GM06990 (cell line): ENCODE results near the gene COX7A2.

ENCODE experiments used
- DNase-seq: peaks from one replicate; pipeline ENCODE4 v3.0.0-alpha.2; 2011; ENCODE audit not compliant: insufficient read length; ENCODE audit errors: extremely low read depth
- H3K27me3 ChIP-seq: replicated peaks from 2 replicates; pipeline ENCODE4 v1.6.0; 2011; ENCODE audit warnings: low read length; ENCODE audit not compliant: control insufficient read depth, insufficient read depth
- H3K36me3 ChIP-seq: 2 replicates; pipeline ENCODE4 v1.5.1; 2011; ENCODE audit warnings: low read length; ENCODE audit not compliant: control insufficient read depth, insufficient read depth
- H3K4me3 ChIP-seq: replicated peaks from 2 replicates; pipeline ENCODE4 v1.5.1; 2011; ENCODE audit warnings: low read depth, mild to moderate bottlenecking, control low read depth, low read length
- TF ChIP-seq, protein P1 (sequence below): IDR thresholded peaks from 2 replicates; pipeline ENCODE4 v1.5.1; 2011; ENCODE audit warnings: low read length, control low read depth, mild to moderate bottlenecking, inconsistent platforms; ENCODE audit not compliant: insufficient read depth, poor library complexity, severe bottlenecking

COX7A2 gene

DNA sequence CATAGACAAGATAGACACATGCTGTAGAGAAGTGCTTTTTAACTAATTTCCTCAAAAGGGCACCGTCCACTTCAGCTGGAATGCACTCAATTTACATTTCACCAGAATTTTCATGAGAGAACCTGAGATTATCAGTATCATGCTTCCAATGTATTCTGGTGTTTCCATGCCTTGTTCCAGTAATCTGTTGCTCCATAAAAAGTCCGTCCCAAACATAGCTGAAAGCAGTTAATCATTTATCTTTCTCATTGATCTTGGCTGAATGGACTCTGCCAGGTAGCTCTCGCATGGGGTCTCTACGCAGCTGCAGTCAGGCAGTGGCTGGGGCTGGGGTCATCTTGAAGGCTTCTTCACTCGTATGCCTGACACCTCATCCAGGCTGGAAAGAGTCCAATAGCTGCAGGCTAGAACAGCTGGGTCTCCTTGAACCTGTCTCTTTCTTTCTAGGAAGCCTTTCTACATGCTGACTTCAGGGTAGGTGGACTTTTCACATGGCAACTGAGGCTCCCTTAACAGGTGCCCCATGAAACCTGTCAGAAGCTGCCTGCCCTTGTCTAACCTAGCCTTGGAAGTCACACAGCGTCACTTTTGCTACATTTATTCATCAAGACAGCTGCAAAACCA is 19.2 kb downstream of the COX7A2 start:
- no peaks in the 10 kb centered on the region for H3K36me3 ChIP-seq

DNA sequence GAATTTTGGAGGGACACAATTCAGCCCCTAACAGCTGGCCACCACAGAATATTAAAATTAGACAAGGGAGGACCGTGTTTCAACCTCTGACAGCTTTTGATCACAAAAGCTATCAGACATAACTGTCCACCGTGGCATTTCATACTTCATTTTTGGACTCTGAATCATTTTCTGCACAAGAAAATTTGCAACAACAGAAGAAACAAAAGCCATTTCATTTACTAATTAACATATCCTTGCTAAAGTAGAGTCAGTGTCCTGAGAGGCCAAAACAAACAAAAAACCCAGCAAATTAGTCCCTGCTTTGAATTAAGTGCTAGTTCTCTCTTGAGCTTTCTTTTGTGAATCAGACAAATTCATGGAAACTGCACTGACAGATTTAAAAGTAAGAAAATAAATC is 20.2 kb downstream of the COX7A2 start:
- Histone ChIP-seq H3K4me3 (no peak overlapping the region), H3K27me3 (no peaks in the 10 kb centered on the region), H3K36me3 (no peaks in the 10 kb centered on the region)
- no peak for DNase-seq
- TF ChIP-seq, protein P1, sequence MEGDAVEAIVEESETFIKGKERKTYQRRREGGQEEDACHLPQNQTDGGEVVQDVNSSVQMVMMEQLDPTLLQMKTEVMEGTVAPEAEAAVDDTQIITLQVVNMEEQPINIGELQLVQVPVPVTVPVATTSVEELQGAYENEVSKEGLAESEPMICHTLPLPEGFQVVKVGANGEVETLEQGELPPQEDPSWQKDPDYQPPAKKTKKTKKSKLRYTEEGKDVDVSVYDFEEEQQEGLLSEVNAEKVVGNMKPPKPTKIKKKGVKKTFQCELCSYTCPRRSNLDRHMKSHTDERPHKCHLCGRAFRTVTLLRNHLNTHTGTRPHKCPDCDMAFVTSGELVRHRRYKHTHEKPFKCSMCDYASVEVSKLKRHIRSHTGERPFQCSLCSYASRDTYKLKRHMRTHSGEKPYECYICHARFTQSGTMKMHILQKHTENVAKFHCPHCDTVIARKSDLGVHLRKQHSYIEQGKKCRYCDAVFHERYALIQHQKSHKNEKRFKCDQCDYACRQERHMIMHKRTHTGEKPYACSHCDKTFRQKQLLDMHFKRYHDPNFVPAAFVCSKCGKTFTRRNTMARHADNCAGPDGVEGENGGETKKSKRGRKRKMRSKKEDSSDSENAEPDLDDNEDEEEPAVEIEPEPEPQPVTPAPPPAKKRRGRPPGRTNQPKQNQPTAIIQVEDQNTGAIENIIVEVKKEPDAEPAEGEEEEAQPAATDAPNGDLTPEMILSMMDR = no peak

More for the DNA sequence above, 19.2 kb downstream of the COX7A2 start:
- no peak for DNase-seq
- H3K27me3 ChIP-seq = no peaks in the 10 kb centered on the region
- TF ChIP-seq, protein P1 = no peak
- H3K4me3 ChIP-seq = no peak overlapping the region

DNA sequence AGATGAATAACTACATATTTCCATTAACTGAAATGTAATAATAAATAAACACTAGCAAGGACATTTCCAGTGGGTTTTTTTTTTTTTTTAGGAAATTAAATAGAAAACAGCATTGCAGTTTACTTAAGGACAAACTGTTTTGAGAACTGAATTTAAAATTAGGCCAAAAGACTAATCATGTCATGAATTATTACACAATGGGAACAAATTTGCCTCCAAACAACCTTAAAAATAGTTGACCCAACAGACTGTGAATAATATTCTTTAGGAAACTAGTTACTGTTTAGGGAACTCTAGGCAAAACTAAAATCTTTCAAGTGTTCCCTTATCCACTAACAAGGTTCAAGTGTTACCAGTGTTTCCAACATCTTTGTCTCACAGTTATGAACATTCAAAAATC is 21.3 kb downstream of the COX7A2 start:
- Histone ChIP-seq H3K27me3 (no peaks in the 10 kb centered on the region), H3K36me3 (no peaks in the 10 kb centered on the region), H3K4me3 (no peak overlapping the region)
- no peak for DNase-seq
- TF ChIP-seq, protein P1 = no peak

DNA sequence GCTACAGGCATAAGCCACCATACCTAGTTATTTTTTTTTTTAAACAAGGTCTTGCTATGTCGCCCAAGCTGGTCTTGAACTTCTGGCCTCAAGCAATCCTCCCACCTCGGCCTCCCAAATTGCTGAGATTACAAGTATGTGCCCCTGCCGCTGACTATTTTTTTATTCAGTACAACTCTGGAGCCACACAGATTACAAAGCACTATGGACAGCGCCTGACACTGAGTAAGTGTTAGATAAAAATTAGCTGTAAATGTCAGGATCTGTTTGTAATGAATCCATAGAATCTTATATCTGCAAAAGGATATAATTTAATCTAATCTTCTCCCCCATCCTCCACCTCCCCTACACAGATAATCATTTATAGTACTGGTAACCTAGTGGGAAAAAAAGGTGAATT is 22.5 kb downstream of the COX7A2 start:
- Histone ChIP-seq H3K27me3 (no peaks in the 10 kb centered on the region), H3K36me3 (no peaks in the 10 kb centered on the region), H3K4me3 (no peak overlapping the region)
- no peak for DNase-seq
- TF ChIP-seq, protein P1 = no peak

DNA sequence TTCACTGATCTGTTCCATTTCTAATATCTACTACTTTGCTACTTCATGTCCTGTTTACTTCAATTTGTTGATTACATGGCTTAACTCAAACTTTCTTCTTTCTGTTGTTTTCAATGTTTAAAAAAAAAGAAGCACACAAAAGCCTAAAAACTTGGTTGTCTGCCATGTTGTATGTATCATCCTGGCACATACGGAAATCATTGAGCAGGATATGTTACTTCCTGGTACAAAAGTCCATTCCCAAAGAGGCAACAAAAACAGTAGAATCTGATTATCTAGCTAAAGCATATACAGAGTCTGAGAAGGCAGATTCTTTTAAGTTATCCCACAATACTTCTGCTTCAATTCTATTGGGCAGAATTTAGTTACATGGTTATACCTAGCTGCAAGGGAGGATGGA is 23.2 kb downstream of the COX7A2 start:
- DNase-seq = no peak
- TF ChIP-seq, protein P1 = no peak
- Histone ChIP-seq H3K4me3 (no peak overlapping the region), H3K27me3 (no peaks in the 10 kb centered on the region), H3K36me3 (no peaks in the 10 kb centered on the region)

DNA sequence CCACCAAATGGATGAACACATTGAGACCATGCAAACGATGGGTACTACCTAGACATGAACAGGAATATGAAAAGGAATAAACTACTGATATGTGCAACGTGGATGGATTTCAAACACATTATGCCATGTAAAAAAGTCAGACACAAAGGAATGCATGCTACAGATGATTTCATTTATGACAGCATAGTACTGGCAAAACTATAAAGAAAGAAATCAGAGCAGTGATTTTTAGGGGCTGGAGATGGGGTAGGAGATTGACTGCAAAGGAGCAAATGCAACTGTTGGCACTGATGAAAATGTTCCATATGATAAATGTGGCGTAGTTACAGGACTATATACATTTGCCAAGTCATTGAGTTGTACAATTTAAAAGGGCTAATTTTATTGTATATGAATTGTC is 24.3 kb downstream of the COX7A2 start:
- TF ChIP-seq, protein P1 = no peak
- H3K36me3 ChIP-seq = no peaks in the 10 kb centered on the region
- no peak overlapping the region for H3K4me3 ChIP-seq
- DNase-seq = no peak
- H3K27me3 ChIP-seq = no peaks in the 10 kb centered on the region
